Stimulated activated naive CD8-positive, alpha-beta T cell treated with anti-CD3 and anti-CD28 coated beads, Interleukin-15, Interleukin-2, amounts not matched to agents 100 ng/mL and 50 ng/mL, for 24 hours (primary cell): ENCODE results near the gene SETDB1.
"Not testable (repeated sequence)": the region's sequence is repeated elsewhere in the genome, so short reads cannot be mapped to it uniquely, and the experiment has no call there.

Source experiments
- H3K27ac Mint-ChIP-seq: one replicate; pipeline ENCODE4 v1.8.0; 2021; ENCODE audit warnings: mild to moderate bottlenecking, mixed read lengths
- H3K27me3 Mint-ChIP-seq: one replicate; pipeline ENCODE4 v1.8.0; 2021; ENCODE audit warnings: mixed read lengths
- H3K36me3 Mint-ChIP-seq: one replicate; pipeline ENCODE4 v1.8.0; 2021; ENCODE audit warnings: low read depth, mixed read lengths
- H3K4me1 Mint-ChIP-seq: one replicate; pipeline ENCODE4 v1.8.0; 2021; ENCODE audit warnings: low read depth, mixed read lengths
- H3K4me3 Mint-ChIP-seq: one replicate; pipeline ENCODE4 v1.8.0; 2021; ENCODE audit warnings: mild to moderate bottlenecking, mixed read lengths
- H3K9me3 Mint-ChIP-seq: one replicate; pipeline ENCODE4 v1.8.0; 2021; ENCODE audit warnings: mixed read lengths

Gene SETDB1

DNA sequence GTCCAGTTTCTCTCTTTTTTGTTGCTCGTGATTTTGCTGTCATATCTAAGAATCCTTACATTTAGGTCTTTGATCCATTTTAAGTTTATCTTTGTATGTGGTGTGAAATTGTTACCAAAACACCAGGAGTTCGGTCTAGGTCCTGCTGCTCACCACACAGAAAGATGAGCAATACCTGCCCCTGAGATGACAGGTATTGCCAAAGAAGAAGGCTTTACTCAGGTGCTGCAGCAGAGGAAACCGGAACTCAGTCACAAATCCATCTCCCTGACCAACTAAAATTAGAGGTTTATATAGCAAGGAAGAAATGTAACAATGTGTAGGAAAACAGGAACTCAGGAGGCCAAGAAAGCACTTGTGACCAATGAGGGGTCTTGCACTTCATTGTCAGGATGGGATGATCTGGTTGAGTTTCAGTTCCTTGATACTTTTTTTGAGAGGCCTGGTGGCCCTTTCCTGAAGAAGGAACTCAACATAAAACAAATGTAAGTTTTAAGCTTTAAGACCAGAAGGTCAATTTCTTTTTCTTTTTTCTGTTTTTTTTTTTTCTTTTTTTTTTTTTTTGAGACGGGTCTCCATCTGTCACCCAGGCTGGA is 16.5 kb upstream of the SETDB1 start:
- Mint-ChIP-seq H3K36me3 (no peaks in the 10 kb centered on the region), H3K27me3 (no peaks in the 10 kb centered on the region), H3K27ac (no peak overlapping the region), H3K4me3 (no peak overlapping the region), H3K9me3 (no peaks in the 10 kb centered on the region), H3K4me1 (peaks cover 26% of the 10 kb centered on the region)

DNA sequence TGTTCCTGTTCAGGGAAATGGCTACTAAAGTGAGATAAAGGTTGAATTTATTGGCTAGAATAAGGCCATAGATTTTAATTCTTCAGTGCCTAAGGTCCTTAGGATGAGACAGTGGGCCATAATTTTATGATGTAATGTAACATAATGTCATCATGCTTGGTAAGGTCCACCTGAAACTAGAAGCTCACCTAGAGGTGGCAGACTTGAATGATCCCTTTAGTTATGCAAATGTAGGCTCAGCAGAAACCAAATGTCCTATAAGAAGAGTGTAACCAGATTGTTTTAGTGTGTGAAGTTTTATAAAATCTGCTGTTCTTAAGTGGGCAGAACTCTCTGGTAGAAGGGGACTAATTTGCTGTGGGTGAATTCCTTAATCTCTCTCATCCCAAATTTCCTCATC is 13.5 kb upstream of the SETDB1 start:
- H3K36me3 Mint-ChIP-seq = no peaks in the 10 kb centered on the region
- H3K27me3 Mint-ChIP-seq = no peaks in the 10 kb centered on the region
- no peak overlapping the region for H3K4me3 Mint-ChIP-seq
- H3K27ac Mint-ChIP-seq = no peak overlapping the region
- peaks cover 10% of the 10 kb centered on the region for H3K4me1 Mint-ChIP-seq
- no peaks in the 10 kb centered on the region for H3K9me3 Mint-ChIP-seq

DNA sequence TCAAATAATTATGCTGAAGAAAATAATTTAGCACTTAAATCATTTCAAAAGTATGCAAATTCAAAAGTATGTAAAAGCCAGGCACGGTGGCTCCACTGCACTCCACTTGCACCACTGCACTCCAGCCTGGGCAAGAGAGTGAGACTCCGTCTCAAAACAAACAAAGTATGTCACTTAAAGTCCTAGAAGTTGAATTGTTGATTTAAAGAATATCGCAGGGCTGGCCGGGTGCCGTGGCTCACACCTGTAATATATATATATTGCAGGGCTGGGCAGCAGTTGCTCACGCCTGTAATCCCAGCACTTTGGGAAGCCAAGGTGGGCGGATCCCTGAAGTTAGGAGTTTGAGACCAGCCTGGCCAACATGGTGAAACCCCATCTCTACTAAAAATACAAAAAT is 8.8 kb upstream of the SETDB1 start:
- Mint-ChIP-seq H3K27me3 (no peaks in the 10 kb centered on the region), H3K36me3 (no peaks in the 10 kb centered on the region), H3K4me3 (no peak overlapping the region), H3K27ac (no peak overlapping the region), H3K4me1 (peaks cover 6% of the 10 kb centered on the region), H3K9me3 (no peaks in the 10 kb centered on the region)

DNA sequence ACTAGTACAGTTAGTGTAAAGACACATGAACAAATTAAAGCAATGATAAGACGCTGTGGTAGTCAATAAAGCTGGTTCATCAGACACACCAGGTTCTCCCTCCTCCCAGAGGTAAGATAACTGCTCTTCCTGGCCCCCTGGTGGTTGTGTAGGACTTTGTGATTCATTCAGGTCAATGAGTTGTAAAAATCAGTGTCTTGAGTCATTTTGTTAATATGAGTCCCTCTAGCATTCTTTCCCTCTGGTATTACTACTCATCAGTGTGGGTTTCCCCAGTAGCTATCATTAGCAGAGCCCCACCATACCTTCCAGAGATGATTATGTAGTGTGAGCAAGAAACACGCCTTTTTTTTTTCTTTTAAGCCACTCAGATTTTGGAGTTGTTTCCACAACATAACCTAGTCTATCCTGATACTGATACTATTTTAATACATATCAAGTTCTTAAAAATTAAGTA is 3.6 kb upstream of the SETDB1 start:
- Mint-ChIP-seq H3K27ac (peak overlapping the region; percentile 14), H3K27me3 (no peaks in the 10 kb centered on the region), H3K9me3 (no peaks in the 10 kb centered on the region), H3K36me3 (peaks cover 4% of the 10 kb centered on the region), H3K4me1 (peaks cover 37% of the 10 kb centered on the region), H3K4me3 (peak overlapping the region; percentile 17)

DNA sequence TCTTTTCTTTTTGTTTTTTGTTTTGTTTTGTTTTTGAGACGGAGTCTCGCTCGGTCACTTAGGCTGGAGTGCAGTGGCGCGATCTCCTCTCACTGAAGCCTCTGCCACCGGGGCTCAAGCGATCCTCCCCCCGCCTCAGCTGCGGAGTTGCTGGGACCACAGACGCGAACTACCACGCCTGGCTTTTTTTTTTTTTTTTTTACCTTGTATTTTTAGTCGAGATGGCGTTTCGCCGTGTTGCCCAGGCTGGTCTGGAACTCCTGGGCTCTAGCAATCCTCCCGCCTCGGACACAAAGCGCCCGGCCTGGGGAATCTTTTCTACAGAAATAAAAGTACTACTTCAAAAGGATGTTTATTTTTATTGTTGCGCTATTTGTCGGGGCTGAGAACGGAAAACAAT is 1.1 kb upstream of the SETDB1 start:
- no peaks in the 10 kb centered on the region for H3K27me3 Mint-ChIP-seq
- peak overlapping the region; percentile 95 for H3K27ac Mint-ChIP-seq
- peaks cover 44% of the 10 kb centered on the region for H3K4me1 Mint-ChIP-seq
- H3K36me3 Mint-ChIP-seq = peaks cover 28% of the 10 kb centered on the region
- no peaks in the 10 kb centered on the region for H3K9me3 Mint-ChIP-seq
- peak overlapping the region; percentile 96 for H3K4me3 Mint-ChIP-seq

DNA sequence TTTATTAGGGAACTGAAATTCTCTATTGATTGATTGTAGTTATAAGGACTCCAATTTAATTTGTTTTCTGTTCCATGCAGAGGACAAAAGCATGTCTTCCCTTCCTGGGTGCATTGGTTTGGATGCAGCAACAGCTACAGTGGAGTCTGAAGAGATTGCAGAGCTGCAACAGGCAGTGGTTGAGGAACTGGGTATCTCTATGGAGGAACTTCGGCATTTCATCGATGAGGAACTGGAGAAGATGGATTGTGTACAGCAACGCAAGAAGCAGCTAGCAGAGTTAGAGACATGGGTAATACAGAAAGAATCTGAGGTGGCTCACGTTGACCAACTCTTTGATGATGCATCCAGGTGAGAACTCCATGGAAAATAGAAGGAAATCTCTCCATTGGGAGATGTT is 1.5 kb downstream of the SETDB1 start:
- Mint-ChIP-seq H3K4me3 (peak overlapping the region; percentile 96), H3K27ac (peak overlapping the region; percentile 95), H3K4me1 (peaks cover 36% of the 10 kb centered on the region), H3K27me3 (no peaks in the 10 kb centered on the region), H3K36me3 (peaks cover 52% of the 10 kb centered on the region), H3K9me3 (no peaks in the 10 kb centered on the region)

DNA sequence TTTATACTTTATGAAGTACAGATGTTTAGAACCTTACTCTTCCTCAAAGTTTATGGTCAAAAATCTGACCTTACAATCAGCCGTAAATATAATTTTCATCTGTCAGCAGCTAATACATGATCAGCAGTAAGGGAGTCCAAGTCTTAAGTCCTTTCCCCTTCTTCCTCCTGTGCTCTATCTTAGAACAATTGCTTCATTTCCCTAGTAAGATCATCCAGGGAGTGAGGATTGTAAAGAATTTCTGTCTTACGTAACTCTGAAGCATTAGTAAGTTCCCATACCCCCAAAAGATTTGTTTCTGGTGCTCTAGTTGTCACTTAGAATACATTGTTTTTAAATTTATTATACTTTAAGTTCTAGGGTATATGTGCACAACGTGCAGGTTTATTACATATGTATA is 2.1 kb downstream of the SETDB1 start:
- H3K4me1 Mint-ChIP-seq = peaks cover 31% of the 10 kb centered on the region
- peak overlapping the region; percentile 55 for H3K27ac Mint-ChIP-seq
- H3K9me3 Mint-ChIP-seq = no peaks in the 10 kb centered on the region
- peaks cover 58% of the 10 kb centered on the region for H3K36me3 Mint-ChIP-seq
- peak overlapping the region; percentile 65 for H3K4me3 Mint-ChIP-seq
- H3K27me3 Mint-ChIP-seq = no peaks in the 10 kb centered on the region

DNA sequence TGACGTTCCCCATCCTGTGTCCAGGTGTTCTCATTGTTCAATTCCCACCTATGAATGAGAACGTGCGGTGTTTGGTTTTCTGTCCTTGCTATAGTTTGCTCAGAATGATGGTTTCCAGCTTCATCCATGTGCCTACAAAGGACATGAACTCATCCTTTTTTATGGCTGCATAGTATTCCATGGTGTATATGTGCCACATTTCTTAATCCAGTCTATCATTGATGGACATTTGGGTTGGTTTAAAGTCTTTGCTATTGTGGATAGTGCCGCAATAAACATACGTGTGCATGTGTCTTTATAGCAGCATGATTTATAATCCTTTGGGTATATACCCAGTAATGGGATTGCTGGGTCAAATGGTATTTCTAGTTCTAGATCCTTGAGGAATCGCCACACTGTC is 2.6 kb downstream of the SETDB1 start:
- H3K27me3 Mint-ChIP-seq, H3K27ac Mint-ChIP-seq, H3K4me3 Mint-ChIP-seq, H3K9me3 Mint-ChIP-seq: not testable (repeated sequence)
- Mint-ChIP-seq H3K4me1 (peaks cover 31% of the 10 kb centered on the region), H3K36me3 (peaks cover 58% of the 10 kb centered on the region)

DNA sequence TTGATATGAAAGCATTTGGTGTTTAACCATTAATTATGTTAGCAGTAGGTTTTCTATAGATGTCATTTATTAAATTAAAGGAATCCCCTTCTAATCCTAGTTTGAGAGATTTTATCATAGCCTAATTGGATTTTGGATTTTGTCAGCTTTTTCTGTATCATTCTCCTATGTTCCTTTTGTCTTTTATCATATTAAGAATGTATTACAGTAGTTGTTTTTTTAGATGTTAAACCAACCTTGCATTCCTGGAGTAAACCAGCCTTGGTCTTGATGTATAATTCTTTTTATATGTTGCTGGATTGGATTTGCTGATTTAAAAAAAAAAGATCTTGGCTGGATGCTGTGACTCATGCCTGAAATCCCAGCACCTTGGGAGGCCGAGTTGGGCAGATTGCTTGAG is 5.6 kb downstream of the SETDB1 start:
- Mint-ChIP-seq H3K4me3 (no peak overlapping the region), H3K9me3 (no peaks in the 10 kb centered on the region), H3K36me3 (peaks cover 78% of the 10 kb centered on the region), H3K27ac (no peak overlapping the region), H3K27me3 (no peaks in the 10 kb centered on the region), H3K4me1 (peaks cover 25% of the 10 kb centered on the region)

DNA sequence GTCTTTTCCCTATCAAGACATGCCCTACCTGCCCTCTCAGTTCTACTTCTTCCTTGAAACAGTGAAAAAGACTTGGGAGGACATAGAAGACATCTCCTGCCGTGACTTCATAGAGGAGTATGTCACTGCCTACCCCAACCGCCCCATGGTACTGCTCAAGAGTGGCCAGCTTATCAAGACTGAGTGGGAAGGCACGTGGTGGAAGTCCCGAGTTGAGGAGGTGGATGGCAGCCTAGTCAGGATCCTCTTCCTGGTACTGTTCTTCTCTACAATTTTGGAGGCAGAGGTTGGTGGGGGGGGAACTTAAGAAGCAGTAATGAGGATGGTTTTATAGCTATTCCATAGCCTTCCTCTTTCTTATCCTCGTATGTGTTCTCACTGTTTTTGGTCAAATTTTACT is 18.7 kb downstream of the SETDB1 start:
- no peaks in the 10 kb centered on the region for H3K9me3 Mint-ChIP-seq
- no peaks in the 10 kb centered on the region for H3K27me3 Mint-ChIP-seq
- no peaks in the 10 kb centered on the region for H3K4me1 Mint-ChIP-seq
- peaks cover 72% of the 10 kb centered on the region for H3K36me3 Mint-ChIP-seq
- peak overlapping the region; percentile 60 for H3K27ac Mint-ChIP-seq
- H3K4me3 Mint-ChIP-seq = no peak overlapping the region

DNA sequence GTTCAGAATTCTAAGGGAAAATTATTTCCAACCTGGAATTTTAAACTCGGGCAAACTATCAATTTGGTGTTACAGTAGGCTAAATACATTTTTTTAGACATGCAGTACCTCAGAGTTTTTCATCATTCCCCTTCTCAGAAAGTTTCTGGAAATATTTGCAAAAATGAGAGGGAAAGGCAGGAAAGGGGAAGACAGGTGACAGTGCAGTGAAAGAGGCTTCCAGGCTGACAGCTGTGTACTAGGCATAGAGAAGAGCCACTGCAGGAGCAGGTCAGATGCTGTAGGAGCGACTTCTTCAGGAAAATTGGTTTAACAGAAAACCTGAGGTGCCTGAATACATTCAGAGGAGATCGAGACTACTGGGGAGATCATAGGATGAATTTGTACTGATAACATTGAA is 28.5 kb downstream of the SETDB1 start:
- Mint-ChIP-seq H3K4me3 (no peak overlapping the region), H3K36me3 (peaks cover 76% of the 10 kb centered on the region), H3K4me1 (no peaks in the 10 kb centered on the region), H3K27me3 (no peaks in the 10 kb centered on the region), H3K9me3 (no peaks in the 10 kb centered on the region), H3K27ac (no peak overlapping the region)

DNA sequence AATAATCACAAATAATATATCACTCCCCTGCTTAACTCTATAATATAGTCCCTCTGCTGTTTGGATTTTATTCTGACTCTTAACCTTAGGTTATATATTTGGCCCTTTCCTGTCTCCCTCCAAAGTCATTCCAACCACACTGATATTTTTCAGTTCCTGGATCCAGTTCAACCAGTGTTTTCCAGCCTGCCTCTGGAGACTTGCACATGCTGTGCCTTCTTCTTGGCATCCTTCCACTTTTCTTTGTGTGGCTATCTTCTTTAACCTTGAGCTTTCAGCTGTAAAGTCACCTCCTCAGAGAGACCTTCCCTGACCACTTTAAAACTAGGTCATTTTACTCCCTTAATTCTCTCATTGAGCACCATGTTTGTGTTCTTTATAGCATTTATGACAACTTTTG is 29.1 kb downstream of the SETDB1 start:
- Mint-ChIP-seq H3K9me3 (no peaks in the 10 kb centered on the region), H3K36me3 (peaks cover 74% of the 10 kb centered on the region), H3K4me3 (no peak overlapping the region), H3K27me3 (no peaks in the 10 kb centered on the region), H3K27ac (peak overlapping the region; percentile 9), H3K4me1 (no peaks in the 10 kb centered on the region)

DNA sequence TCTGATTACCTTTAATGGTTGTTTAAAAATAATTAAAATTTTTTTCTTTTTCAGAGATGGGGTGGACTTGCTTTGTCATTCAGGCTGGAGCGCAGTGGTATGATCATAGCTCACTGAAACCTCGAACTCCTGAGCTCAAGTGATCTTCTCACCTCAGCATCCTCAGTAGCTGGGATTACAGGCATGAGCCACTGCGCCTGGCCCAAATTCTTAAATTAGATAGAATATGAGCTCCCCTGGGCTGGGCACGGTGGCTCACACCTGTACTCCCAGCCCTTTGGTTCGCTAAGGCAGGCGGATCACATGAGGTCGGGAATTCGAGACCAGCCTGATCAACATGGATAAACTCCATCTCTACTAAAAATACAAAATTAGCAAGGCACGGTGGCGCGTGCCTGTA is 31.5 kb downstream of the SETDB1 start:
- H3K27me3 Mint-ChIP-seq = no peaks in the 10 kb centered on the region
- H3K27ac Mint-ChIP-seq = no peak overlapping the region

DNA sequence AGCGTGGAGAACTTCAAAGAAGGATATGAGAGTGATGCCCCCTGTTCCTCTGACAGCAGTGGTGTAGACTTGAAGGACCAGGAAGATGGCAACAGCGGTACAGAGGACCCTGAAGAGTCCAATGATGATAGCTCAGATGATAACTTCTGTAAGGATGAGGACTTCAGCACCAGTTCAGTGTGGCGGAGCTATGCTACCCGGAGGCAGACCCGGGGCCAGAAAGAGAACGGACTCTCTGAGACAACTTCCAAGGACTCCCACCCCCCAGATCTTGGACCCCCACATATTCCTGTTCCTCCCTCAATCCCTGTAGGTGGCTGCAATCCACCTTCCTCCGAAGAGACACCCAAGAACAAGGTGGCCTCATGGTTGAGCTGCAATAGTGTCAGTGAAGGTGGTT is 34.5 kb downstream of the SETDB1 start:
- Mint-ChIP-seq H3K27me3 (no peaks in the 10 kb centered on the region), H3K9me3 (no peaks in the 10 kb centered on the region), H3K36me3 (peaks cover 74% of the 10 kb centered on the region), H3K4me1 (peaks cover 2% of the 10 kb centered on the region), H3K4me3 (no peak overlapping the region), H3K27ac (no peak overlapping the region)

More for the DNA sequence above, 31.5 kb downstream of the SETDB1 start:
- Mint-ChIP-seq H3K9me3 (no peaks in the 10 kb centered on the region), H3K4me3 (no peak overlapping the region), H3K36me3 (peaks cover 70% of the 10 kb centered on the region), H3K4me1 (no peaks in the 10 kb centered on the region)

DNA sequence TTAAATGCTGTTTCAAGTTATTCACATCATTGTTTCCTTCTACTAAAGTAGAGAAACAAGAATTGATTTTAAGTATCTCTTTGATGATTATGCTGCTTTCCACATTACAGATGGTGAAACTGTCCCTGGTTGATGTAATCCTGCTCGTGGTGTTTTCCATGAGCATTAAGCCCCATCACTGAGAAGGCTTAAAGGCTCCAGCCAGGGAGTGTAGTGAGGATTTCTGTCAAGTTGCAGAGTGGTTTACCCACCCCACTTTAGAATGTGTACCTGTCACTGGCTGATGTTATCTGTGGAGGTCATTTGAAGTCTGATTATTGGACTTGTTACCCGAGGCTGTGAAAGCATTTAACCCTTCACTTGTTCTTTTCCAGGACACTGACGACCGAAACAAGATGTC is 35.6 kb downstream of the SETDB1 start:
- H3K4me1 Mint-ChIP-seq = peaks cover 3% of the 10 kb centered on the region
- H3K4me3 Mint-ChIP-seq = no peak overlapping the region
- H3K36me3 Mint-ChIP-seq = peaks cover 75% of the 10 kb centered on the region
- H3K27ac Mint-ChIP-seq = peak overlapping the region; percentile 15
- H3K9me3 Mint-ChIP-seq = no peaks in the 10 kb centered on the region
- no peaks in the 10 kb centered on the region for H3K27me3 Mint-ChIP-seq
